Left kidney (tissue), 8 donors: ENCODE results near the gene ENTREP3. TPM values are rescaled to one million over a fixed set of nuclear protein-coding genes. Genes with fewer than 3 reads are reported as not detected.
A peak's percentile ranks its signal among the peaks of the same experiment; 100 is the strongest.
"Not testable (repeated sequence)": the region's sequence is repeated elsewhere in the genome, so short reads cannot be mapped to it uniquely, and the experiment has no call there.

Source experiments
- DNase-seq: peaks from one replicate; pipeline ENCODE4 v3.0.0-alpha.2; 2013
- long read RNA-seq, 8 donors: transcript quantifications; one replicate each; lab custom pipeline, GENCODE V29; 2026
- polyA plus RNA-seq: library from polyadenylated mRNA; unstranded; fragments of 120-200 nt; gene quantifications from one replicate; pipeline ENCODE4 v1.2.1, GENCODE V29; 2013; ENCODE audit not compliant: insufficient read length

The ENTREP3 gene, protein sequence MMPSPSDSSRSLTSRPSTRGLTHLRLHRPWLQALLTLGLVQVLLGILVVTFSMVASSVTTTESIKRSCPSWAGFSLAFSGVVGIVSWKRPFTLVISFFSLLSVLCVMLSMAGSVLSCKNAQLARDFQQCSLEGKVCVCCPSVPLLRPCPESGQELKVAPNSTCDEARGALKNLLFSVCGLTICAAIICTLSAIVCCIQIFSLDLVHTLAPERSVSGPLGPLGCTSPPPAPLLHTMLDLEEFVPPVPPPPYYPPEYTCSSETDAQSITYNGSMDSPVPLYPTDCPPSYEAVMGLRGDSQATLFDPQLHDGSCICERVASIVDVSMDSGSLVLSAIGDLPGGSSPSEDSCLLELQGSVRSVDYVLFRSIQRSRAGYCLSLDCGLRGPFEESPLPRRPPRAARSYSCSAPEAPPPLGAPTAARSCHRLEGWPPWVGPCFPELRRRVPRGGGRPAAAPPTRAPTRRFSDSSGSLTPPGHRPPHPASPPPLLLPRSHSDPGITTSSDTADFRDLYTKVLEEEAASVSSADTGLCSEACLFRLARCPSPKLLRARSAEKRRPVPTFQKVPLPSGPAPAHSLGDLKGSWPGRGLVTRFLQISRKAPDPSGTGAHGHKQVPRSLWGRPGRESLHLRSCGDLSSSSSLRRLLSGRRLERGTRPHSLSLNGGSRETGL
- 23.6 TPM for polyA plus RNA-seq
- long read RNA-seq, donor 1, partial matches to known transcripts, result 0 of 3 reads
- long read RNA-seq, donor 1, other reads (novel, unspliced or antisense), result 0 of 3 reads
- long read RNA-seq, donor 2, partial matches to known transcripts, result 0 of 5 reads
- long read RNA-seq, donor 2, other reads (novel, unspliced or antisense), result 0 of 5 reads
- long read RNA-seq, donor 3, partial matches to known transcripts, result 0 of 1 reads
- long read RNA-seq, donor 3, other reads (novel, unspliced or antisense), result 0 of 1 reads
- long read RNA-seq, donor 4, result 0 reads
- long read RNA-seq, donor 5, partial matches to known transcripts, result 0 of 5 reads
- long read RNA-seq, donor 5, other reads (novel, unspliced or antisense), result 0 of 5 reads
- long read RNA-seq, donor 6, partial matches to known transcripts, result 0 of 1 reads
- long read RNA-seq, donor 6, other reads (novel, unspliced or antisense), result 0 of 1 reads
- long read RNA-seq, donor 7, partial matches to known transcripts, result 0 of 4 reads
- long read RNA-seq, donor 7, other reads (novel, unspliced or antisense), result 0 of 4 reads
- long read RNA-seq, donor 8, result 0 reads

DNA sequence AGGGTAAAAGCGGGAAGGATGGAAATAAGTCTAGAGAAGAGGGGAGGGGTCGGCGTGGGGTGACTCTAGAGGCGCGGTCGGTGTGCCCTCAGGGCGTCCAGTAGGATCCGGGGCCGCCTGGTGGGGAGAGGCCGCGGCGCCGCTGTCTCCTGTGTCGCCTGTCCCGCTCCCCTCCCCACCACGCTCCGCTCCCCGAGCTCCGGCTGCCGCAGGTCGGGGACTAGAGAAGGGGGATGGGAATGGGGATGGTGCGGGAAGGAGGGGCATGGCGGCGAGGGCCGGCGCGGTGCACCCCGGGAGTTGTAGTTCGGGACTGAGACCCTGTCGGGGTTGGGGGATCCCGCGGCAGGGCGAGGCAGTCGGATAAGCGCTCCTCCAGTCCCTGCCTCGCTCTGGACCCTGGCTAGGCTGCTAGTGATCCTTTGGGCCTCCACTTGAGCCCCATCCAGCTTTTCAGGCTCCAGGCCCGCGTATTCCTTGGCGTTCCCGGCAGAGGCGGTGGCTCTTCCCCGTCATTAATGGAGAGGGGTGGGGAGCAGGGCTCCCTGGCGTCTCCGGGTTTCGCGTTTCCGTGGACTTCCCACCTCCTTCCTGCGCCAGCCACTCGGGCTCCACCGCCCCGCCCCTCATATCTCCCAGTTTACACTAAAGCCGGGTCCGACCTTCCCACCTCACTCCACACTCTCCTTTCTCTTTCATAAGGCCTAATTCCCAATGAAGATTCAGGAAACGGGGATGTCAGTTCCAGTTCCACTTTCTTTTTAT is at the start of gene ENTREP3:
ENTREP3 (minus strand) TSS at position 241 of the 765 bp plus-strand sequence. CDS start 606 bp downstream, outside the sequence.
- DNase-seq, result peak; percentile 89

DNA sequence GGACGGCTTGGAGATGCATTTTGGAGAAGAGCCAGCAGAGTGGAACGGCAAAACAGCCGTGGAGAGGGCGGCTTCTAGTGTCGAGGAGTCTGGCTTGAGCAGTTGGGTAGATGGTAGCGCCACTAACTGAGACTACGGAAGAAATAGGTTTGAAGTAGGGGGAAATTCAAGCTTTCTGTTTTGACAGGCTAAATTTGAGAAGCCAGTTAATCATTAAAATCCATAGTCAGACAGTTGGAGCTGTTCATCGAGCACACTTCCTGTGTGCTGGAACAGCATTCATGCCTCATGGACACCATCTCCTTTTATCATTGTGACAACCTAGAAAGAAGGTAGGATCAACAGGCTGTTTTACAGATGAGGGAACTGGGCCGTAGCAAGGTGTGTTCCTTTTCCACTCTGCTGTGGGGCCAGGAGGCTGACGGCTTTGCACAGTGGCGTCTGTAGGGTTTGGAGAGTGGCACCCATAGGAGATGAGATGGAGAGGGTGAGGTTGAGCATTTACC is 49.3 kb upstream of the ENTREP3 start:
- no peak for DNase-seq

DNA sequence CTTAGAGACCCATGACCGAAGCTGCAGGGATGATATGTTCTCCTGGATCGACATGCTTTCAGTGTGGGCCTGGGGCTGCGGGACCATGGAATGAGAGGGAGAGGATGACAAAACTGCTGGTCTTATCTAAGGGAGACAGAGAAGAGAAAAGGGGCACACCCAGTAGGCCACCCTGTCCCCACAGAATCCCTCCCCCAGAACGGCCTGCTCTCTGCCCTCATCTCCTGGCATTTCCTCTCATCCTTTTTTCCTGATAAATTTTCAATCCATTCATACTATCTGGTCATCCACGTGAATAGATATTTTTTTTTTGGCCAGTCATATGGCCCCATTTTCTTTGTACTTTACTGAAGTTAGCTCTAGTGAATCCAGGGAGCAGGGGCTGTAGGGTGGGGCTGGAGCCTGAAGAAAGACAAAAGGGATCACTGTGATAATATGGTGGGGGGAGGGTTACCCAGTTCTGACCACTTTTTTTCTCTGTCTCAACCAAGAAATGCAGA is 46.1 kb upstream of the ENTREP3 start, which contains the start of gene PKLR:
PKLR (minus strand) TSS at position 97 of the 500 bp plus-strand sequence; CDS start at position 54, 43 bp downstream.
- no peak for DNase-seq

DNA sequence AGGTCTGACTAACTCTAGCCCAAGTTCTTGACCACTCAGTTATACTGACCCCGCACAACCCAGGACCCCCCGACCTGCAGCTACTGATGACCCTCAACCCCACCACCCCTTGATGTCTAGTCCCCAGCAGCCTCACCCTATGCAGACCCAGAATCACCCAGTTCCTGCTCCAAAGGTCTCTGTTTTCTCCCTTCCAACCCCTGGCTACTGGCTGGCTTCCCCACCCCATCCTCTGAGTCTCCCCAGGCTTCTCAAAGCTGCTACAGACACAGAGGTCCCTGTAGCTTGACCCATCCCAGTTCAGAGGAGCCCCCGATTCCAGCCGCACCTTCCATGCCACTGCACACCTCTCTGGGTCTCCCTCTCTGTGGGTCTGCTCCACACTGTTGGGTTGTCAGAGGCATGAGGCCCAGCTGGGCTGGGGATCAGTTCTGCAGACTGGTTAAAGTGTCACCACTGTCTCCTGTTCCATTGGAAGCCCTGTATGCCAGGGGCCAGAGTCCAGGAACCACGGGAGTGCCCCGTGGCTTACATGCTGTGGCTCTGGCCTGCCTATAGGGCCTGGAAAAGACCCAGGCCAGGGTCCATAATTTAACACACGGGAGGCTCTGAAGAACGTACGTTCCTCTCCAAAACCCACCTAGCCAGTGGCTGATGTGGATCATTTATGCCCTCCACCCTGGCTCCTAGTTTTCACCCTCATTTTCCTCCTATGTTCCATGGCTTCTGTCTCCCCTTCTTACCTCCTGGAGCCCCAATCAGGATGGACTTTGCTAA is 45.5 kb upstream of the ENTREP3 start:
- no peak for DNase-seq

DNA sequence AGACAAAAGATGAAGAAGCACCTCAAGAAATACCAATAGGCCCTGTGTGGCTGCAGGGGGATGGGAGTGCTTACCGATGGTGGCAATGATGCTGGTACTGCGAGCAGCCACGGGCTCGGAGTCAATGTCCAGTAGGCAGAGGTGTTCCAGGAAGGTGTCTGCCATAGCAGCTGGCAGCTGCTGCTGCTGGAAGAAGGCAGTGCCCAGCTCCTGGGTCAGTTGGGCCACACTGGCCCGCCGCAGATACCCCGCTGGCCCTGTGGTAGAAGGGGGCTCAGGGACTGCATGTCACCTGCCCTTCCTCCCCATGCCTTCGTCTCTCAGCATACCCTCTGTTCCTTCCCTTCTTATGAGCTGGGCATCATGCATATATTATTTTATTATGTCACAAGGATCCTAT is 44.7 kb upstream of the ENTREP3 start:
- DNase-seq, result no peak

DNA sequence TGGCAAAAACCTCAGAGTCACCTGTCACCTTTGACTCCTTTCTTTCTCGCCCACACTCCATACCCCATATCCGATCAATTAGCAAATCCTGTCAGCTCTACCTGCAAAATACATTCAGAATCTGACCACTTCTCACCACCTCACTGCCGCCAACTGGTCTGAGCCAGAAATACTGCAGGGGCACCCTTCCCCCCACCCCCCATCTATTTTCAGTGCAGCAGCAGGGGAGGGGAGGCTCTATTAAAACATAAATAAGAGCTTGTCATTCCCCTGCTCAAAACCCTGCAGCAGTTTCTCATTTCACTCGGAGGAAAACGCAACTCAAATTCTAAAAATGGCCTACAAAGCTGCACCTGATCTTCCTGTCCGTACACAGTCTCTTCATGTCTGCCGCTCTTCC is 42.1 kb upstream of the ENTREP3 start:
- DNase-seq, result no peak

DNA sequence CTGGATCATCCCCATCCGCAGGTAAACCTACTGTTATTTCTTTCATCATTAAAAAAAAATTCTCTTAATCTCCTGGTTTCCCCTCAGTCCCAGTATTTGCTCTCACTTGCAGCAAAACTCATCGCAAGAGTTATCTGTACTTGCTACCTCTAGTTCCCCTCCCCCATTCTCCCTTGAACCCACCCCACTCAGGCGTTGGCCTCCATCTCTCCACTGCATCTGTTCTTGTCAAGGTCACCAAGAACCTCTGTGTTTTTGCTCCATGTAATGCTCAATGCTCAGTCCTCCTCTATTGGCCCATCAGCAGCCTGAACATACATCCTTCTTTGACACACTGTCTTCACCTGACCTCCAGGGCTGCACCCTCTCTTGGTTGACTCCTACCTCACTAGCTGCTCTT is 41.4 kb upstream of the ENTREP3 start:
- DNase-seq, result no peak

DNA sequence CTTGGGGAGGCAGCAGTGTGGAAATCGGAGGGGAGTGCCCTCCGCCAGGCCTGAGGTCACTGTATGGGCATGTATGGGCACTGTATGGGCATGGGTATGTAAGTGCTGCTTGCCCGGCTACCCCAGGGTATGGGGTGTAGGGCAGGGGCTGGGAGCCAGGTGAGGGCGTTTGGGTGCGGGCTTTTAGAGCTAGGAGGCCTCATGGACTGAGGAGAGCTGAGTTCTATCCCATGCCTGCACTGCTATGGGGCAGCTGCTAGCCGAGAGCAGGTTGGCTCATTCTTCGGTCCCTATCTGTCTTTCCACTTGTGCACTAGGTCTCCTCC is 40.6 kb upstream of the ENTREP3 start:
- DNase-seq, result no peak

DNA sequence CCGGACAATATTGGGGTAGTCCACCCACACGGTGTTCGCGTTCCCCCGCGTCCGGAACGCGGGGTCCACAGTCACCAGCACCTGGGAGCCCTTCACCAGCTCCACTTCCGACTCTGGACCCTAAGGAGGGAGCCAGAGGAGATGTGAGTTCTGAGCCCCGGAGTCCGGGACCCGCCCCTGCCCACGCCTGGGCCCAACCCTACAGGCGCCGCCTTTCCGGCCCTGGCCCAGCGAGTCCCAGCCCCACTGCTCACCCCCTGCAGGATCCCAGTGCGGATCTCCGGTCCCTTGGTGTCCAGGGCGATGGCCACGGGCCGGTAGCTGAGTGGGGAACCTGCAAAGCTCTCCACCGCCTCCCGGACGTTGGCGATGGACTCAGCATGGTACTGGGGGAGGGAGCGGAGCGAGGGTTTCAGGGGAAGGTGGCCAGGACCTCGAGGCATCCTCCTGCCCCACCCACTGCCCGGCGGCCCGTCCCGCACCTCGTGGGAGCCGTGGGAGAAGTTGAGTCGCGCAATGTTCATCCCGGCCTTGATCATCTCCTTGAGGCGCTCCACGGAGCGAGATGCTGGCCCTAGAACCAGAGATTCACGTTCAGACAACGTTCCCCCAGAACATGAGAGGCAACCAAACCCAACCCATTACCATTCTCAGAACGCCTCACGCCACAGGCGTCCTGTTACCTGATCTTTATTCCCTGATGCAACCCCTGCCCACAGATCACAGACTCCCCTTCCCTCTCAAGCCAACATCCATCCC is 40.1 kb upstream of the ENTREP3 start:
- no peak for DNase-seq

DNA sequence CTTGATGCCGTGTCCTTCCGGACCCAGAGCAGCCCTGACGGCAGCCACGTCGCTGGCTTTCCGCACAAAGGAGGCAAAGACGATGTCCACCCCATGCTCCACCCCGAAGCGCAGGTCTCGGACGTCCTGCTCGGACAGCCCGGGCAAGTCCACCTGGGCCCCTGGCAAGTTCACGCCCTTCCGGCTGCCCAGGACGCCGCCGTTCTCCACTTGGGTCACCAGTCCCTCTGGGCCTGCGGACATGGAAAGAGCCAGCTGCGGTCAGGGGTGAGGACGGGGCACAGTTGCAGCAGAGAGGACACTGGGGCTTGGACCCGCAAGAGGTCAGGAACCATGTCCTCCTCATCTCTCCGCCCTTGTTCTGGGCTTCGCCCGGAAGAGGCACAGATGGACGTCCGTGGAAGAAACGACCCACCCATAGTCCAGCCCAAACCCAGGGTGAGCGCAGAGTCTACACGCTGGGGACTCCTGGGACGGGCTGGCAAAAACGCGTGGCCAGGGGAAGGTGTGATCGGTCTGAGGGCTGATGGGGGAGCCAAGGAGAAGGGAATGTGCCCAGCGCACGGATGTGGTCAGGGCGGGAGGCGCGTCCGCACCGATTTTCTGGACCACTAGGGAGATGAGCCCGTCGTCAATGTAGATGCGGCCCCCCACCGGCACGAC is 39.4 kb upstream of the ENTREP3 start:
- DNase-seq, result no peak

DNA sequence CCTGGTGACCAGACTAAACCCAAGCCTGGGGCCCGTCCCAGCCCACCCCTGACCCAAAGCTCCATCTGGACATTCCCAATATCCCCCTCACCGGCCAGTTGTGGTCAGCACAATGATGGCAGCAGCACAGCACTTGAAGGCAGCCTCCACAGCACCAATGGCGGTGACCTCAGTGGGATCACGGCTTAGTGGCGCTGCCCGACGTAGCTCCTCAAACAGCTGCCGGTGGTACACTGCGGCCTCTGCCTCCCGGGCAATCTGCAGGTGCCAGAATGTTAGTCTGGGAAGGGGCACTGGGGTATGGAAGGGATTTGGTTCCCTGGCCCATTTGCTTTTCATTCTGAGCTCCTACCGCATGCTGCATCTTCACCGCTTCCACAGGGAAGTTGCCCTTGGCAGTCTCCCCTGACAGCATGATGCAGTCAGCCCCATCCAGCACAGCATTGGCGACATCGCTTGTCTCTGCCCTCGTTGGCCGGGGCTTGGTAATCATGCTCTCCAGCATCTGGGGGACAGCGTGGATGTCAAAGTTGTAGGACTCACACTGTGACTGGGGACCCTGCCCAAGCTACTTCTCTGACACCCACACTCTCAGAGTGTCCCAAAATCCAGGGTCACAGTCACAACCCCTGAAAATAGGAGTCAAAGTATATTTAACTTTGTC is 37.9 kb upstream of the ENTREP3 start:
- DNase-seq, result no peak

DNA sequence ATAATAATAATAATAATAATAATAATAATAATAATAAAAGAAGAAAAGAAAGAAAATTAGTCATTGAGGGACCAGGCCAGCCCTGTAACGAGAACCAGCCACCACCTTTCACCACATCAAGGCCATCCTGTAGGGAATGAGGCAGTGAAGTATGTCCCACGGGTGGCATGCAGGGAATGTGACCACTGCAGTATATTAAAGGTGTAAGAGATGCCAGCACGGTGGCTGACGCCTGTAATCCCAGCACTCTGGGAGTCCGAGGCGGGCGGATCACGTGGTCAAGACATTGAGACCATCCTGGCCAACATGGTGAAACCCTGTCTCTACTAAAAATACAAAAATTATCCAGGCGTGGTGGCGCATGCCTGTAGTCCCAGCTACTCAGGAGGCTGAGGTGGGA is 35.7 kb upstream of the ENTREP3 start:
- DNase-seq, result not testable (repeated sequence)

DNA sequence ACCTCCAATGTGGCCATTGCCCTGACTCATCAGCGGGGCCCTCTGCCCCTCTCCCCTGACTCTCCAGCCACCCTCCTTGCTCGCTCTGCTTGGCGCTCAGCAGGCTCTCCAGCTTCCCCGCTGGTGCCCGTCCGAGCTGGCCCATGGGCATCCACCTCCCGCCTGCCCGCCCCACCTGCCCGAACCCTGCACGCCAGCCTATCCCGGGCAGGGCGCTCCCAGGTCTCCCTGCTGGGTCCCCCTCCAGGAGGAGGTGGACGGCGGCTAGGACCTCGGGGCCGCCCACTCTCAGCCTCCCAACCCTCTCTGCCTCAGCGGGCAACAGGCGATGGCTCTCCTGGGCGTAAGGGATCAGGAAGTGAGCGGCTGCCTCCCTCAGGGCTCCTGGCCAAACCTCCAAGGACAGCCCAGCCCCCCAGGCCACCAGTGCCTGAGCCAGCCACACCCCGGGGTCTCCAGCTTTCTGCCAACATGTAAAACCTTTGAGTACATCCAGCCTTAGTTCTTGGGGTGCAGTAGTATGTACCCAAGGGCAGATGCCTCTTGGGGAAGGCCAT is 32.8 kb upstream of the ENTREP3 start:
- no peak for DNase-seq

DNA sequence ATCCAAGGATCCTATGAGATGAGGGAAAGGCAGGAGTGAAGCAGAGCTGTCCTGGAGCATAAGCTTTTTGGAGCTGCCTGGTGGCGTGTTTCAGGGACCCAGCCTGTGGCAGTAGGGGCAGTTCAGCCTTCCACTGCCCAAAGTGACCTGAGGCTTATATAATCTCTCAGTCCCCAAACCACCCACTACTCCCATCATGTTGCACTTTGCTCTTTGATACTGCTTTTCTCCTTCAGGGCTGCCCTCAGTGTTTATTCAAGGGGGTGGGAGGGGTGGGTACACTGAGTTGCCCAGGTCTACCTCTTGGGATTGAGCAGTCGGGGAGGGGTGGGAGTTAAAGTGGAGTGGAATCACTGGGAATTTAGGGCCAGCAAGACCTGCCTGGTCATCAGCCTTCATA is 31.3 kb upstream of the ENTREP3 start:
- no peak for DNase-seq

DNA sequence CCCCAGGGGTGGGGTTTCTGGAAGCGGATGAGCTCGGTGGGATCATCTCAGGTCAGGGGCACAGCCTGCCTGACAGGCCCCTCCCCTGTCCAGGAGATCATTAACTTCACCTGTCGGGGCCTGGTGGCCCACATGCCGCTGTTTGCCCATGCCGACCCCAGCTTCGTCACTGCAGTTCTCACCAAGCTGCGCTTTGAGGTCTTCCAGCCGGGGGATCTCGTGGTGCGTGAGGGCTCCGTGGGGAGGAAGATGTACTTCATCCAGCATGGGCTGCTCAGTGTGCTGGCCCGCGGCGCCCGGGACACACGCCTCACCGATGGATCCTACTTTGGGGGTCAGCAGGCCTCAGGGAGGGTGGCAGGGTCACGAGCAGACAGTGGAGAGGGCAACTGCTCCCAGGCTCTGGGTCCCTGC is 30.4 kb upstream of the ENTREP3 start:
- no peak for DNase-seq

DNA sequence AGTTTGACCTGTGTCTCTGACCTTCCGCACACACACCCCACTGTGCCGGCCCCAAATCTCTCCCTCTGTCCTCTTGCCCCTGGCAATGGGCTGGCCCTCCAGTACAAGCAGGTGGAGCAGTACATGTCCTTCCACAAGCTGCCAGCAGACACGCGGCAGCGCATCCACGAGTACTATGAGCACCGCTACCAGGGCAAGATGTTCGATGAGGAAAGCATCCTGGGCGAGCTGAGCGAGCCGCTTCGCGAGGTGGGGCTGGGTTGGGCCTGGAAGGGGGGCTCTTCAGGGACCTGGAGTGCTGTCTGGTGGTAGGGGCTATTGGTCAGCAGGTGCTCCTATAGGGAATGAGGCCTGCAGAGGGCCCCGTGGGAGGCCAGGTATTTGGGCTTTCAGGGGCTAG is 29.8 kb upstream of the ENTREP3 start:
- no peak for DNase-seq

DNA sequence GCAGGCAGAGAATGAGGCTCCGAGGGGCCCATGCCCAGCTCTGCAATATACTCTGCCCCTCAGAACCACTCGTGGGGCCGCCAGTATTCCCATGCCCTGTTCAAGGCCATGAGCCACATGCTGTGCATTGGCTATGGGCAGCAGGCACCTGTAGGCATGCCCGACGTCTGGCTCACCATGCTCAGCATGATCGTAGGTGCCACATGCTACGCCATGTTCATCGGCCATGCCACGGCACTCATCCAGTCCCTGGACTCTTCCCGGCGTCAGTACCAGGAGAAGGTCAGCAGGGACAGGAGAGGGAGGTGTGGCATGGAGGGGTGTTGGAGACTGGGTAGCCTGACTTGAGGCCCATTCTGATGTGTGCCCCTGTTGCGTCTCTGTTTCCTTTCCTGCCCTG is 29.2 kb upstream of the ENTREP3 start:
- DNase-seq, result no peak

DNA sequence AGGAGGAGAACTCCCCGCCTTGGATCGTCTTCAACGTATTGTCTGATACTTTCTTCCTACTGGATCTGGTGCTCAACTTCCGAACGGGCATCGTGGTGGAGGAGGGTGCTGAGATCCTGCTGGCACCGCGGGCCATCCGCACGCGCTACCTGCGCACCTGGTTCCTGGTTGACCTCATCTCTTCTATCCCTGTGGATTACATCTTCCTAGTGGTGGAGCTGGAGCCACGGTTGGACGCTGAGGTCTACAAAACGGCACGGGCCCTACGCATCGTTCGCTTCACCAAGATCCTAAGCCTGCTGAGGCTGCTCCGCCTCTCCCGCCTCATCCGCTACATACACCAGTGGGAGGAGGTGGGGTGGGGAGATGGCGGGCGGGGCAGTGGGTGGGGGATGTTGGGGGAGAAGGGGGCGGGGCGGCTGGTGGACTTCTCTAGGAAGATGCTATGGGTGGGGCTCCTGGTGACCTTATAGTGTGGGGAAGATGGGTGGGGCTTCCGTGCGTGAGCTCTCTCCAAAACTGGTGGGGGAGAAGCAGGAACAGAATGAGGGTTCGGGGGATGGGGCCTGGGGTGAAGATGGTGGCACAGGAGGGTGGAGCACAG is 27.3 kb upstream of the ENTREP3 start:
- DNase-seq, result no peak
